GM10847 (cell line): ENCODE results near the gene RAPGEF5.

Source experiments
- POLR2A ChIP-seq: IDR thresholded peaks from 2 replicates; pipeline ENCODE4 v1.6.1; 2011; ENCODE audit not compliant: insufficient read length; ENCODE audit errors: extremely low read depth

Gene RAPGEF5

GRCh38 chr7:22390516-22390915, 33.6 kb upstream of the RAPGEF5 start:
- TF ChIP-seq POLR2A = no peak

GRCh38 chr7:22389892-22390291, 32.9 kb upstream of the RAPGEF5 start:
- TF ChIP-seq POLR2A = no peak

- no peak for TF ChIP-seq POLR2A
Measured at GRCh38 chr7:22387583-22387982, 30.6 kb upstream of the RAPGEF5 start.

GRCh38 chr7:22386865-22387264, 29.9 kb upstream of the RAPGEF5 start:
- no peak for TF ChIP-seq POLR2A

GRCh38 chr7:22386206-22386858, 29.4 kb upstream of the RAPGEF5 start:
- TF ChIP-seq POLR2A = no peak

GRCh38 chr7:22385326-22385725, 28.4 kb upstream of the RAPGEF5 start:
- no peak for TF ChIP-seq POLR2A

GRCh38 chr7:22380333-22380732, 23.4 kb upstream of the RAPGEF5 start:
- no peak for TF ChIP-seq POLR2A

GRCh38 chr7:22378199-22378980, 21.4 kb upstream of the RAPGEF5 start:
- TF ChIP-seq POLR2A = no peak

GRCh38 chr7:22377703-22378102, 20.7 kb upstream of the RAPGEF5 start:
- no peak for TF ChIP-seq POLR2A

GRCh38 chr7:22375359-22376048, 18.6 kb upstream of the RAPGEF5 start:
- no peak for TF ChIP-seq POLR2A

GRCh38 chr7:22373911-22374310, 17.0 kb upstream of the RAPGEF5 start:
- no peak for TF ChIP-seq POLR2A

GRCh38 chr7:22373388-22373787, 16.4 kb upstream of the RAPGEF5 start:
- TF ChIP-seq POLR2A = no peak

GRCh38 chr7:22372863-22373262, 15.9 kb upstream of the RAPGEF5 start:
- TF ChIP-seq POLR2A = no peak

- no peak for TF ChIP-seq POLR2A
Measured at GRCh38 chr7:22371878-22372277, 14.9 kb upstream of the RAPGEF5 start.

GRCh38 chr7:22364900-22365299, 7.9 kb upstream of the RAPGEF5 start:
- no peak for TF ChIP-seq POLR2A

- no peak for TF ChIP-seq POLR2A
Measured at GRCh38 chr7:22363756-22364422, 6.9 kb upstream of the RAPGEF5 start.

GRCh38 chr7:22361795-22362194, 4.8 kb upstream of the RAPGEF5 start:
- TF ChIP-seq POLR2A = no peak
